ENCODE results near the gene HSDL1. TPM values are rescaled to one million over a fixed set of nuclear protein-coding genes. Genes with fewer than 3 reads are reported as not detected.
A peak's percentile ranks its signal among the peaks of the same experiment; 100 is the strongest.

HSDL1 gene
- total and polyA plus RNA-seq, 4 experiments from 2014 or later: 9.9 to 23.0 (median 15.7) TPM

- Histone ChIP-seq H3K27ac (ENCODE audit: low read depth, low read length) (no peak overlapping the region), H3K9me3 (ENCODE audit: control insufficient read depth in 1 of 2, low read length in 2 of 2) (no peaks in the 10 kb centered on the region), H3K27me3 (ENCODE audit: insufficient read depth, low read length) (peaks cover 4% of the 10 kb centered on the region), H3K4me3 (ENCODE audit: low read length in 2 of 2) (no peak overlapping the region), H3K4me1 (ENCODE audit: insufficient read depth, low read length) (no peaks in the 10 kb centered on the region), H3K36me3 (ENCODE audit: insufficient read depth, low read length) (no peaks in the 10 kb centered on the region)
- no peak overlapping the region for H3K27ac Mint-ChIP-seq
- ChIA-PET CTCF (ENCODE audit: partially characterized antibody) (no interaction called here), POLR2A (ENCODE audit: partially characterized antibody) (no interaction called here)
- no peak overlapping the region for H3K4me3 Mint-ChIP-seq
- H3K27me3 Mint-ChIP-seq: peaks cover 16 to 42% of the 10 kb centered on the region in 2 donors
- no peak for DNase-seq
- intact Hi-C loops (cut with micrococcal nuclease): no loop called here
- H3K4me1 Mint-ChIP-seq: no peaks in the 10 kb centered on the region
- no peaks in the 10 kb centered on the region for H3K9me3 Mint-ChIP-seq
- H3K36me3 Mint-ChIP-seq: no peaks in the 10 kb centered on the region
Observed at GRCh38 chr16:84161037-84161436, 16.1 kb upstream of the HSDL1 start.

- no peak overlapping the region for H3K4me3 Mint-ChIP-seq
- no peaks in the 10 kb centered on the region for H3K36me3 Mint-ChIP-seq
- H3K4me1 Mint-ChIP-seq: no peaks in the 10 kb centered on the region
- ChIA-PET POLR2A (ENCODE audit: partially characterized antibody) (interaction anchor here (0.6 kb wide), 1 partner anchor 16 kb away, joined by 3 read pairs; no protein-coding TSS in a partner anchor), CTCF (ENCODE audit: partially characterized antibody) (interaction anchor here (0.7 kb wide), 1 partner anchor 10 kb away, joined by 3 read pairs; no protein-coding TSS in a partner anchor)
- H3K9me3 Mint-ChIP-seq: no peaks in the 10 kb centered on the region
- Histone ChIP-seq H3K27ac (ENCODE audit: low read depth, low read length) (no peak overlapping the region), H3K4me3 (ENCODE audit: low read length in 2 of 2) (no peak overlapping the region), H3K36me3 (ENCODE audit: insufficient read depth, low read length) (no peaks in the 10 kb centered on the region), H3K27me3 (ENCODE audit: insufficient read depth, low read length) (no peaks in the 10 kb centered on the region), H3K9me3 (ENCODE audit: control insufficient read depth in 1 of 2, low read length in 2 of 2) (no peaks in the 10 kb centered on the region), H3K4me1 (ENCODE audit: insufficient read depth, low read length) (no peaks in the 10 kb centered on the region)
- H3K27ac Mint-ChIP-seq: no peak overlapping the region
- intact Hi-C loops (cut with micrococcal nuclease): no loop called here
- DNase-seq: no peak
- H3K27me3 Mint-ChIP-seq: peaks cover 17 to 39% of the 10 kb centered on the region in 2 donors
Observed at GRCh38 chr16:84159800-84160199, 14.8 kb upstream of the HSDL1 start.

DNA sequence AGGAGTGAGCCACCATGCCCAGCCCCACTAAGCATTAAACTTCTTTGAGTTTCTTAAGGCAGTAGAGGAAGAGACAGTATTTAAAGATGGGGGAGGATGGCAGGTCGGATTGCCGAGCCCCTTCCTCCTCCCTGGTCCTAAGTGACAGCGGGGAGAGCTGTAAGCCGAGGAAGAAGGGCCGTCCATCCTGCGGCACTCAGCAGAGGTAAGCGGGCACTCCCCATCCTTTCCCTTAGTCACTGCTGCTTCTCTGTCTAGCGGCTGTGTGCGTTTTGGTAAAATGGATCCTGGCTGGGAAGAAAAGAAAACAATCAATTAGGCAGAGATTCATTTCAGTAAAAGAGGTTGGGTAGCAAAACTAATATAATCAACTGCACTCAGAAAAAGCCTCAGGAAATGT is 14.0 kb upstream of the HSDL1 start:
- intact Hi-C loops (cut with micrococcal nuclease): no loop called here
- Histone ChIP-seq H3K27ac (ENCODE audit: low read depth, low read length) (no peak overlapping the region), H3K9me3 (ENCODE audit: control insufficient read depth in 1 of 2, low read length in 2 of 2) (no peaks in the 10 kb centered on the region), H3K4me1 (ENCODE audit: insufficient read depth, low read length) (no peaks in the 10 kb centered on the region), H3K27me3 (ENCODE audit: insufficient read depth, low read length) (no peaks in the 10 kb centered on the region), H3K4me3 (ENCODE audit: low read length in 2 of 2) (no peak overlapping the region), H3K36me3 (ENCODE audit: insufficient read depth, low read length) (no peaks in the 10 kb centered on the region)
- Mint-ChIP-seq H3K9me3 (no peaks in the 10 kb centered on the region), H3K27me3 (peaks cover 17 to 32% of the 10 kb centered on the region in 2 donors), H3K27ac (no peak overlapping the region), H3K4me3 (no peak overlapping the region), H3K36me3 (no peaks in the 10 kb centered on the region), H3K4me1 (no peaks in the 10 kb centered on the region)
- no peak for DNase-seq
- CTCF ChIA-PET (ENCODE audit: partially characterized antibody): interaction anchor here (0.7 kb wide), 1 partner anchor 8 kb away, joined by 3 read pairs; no protein-coding TSS in a partner anchor
- POLR2A ChIA-PET (ENCODE audit: partially characterized antibody): no interaction called here

DNA sequence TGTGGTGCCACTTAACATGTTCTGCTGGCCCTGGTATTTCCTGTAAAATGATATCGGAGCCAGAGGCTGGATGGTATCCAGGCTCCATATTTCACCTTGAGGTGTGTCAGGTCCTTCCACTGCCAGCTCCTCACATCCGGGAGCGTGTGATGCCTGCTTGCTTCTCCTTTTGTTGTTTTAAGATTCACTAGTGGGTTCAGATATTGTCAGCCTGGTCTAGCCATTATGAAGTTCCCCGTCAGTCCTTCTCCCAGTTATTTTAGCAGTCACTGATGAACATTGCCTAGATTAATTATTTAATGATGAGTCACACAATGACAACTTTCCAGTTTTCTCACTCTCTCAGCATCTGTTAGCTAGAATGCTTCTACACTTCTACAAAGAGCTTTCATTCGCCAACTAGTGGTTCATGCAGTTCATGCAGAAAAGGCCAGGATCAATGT is 11.4 kb upstream of the HSDL1 start:
- H3K4me1 Mint-ChIP-seq: no peaks in the 10 kb centered on the region
- H3K4me3 Mint-ChIP-seq: no peak overlapping the region
- peaks cover 13 to 23% of the 10 kb centered on the region in 2 donors for H3K27me3 Mint-ChIP-seq
- CTCF ChIA-PET (ENCODE audit: partially characterized antibody): interaction anchor here (0.7 to 1.6 kb wide), 5 partner anchors 19 to 73 kb away, joined by 3 to 4 read pairs (median 4); no protein-coding TSS in a partner anchor
- no peak for DNase-seq
- H3K36me3 ChIP-seq (ENCODE audit: insufficient read depth, low read length): no peaks in the 10 kb centered on the region
- no peak overlapping the region for H3K27ac Mint-ChIP-seq
- POLR2A ChIA-PET (ENCODE audit: partially characterized antibody): no interaction called here
- intact Hi-C loops (cut with micrococcal nuclease): no loop called here
- no peaks in the 10 kb centered on the region for H3K9me3 Mint-ChIP-seq
- H3K27me3 ChIP-seq (ENCODE audit: insufficient read depth, low read length): no peaks in the 10 kb centered on the region
- H3K4me3 ChIP-seq (ENCODE audit: low read length in 2 of 2): no peak overlapping the region
- H3K36me3 Mint-ChIP-seq: no peaks in the 10 kb centered on the region
- no peaks in the 10 kb centered on the region for H3K4me1 ChIP-seq (ENCODE audit: insufficient read depth, low read length)
- H3K9me3 ChIP-seq (ENCODE audit: control insufficient read depth in 1 of 2, low read length in 2 of 2): no peaks in the 10 kb centered on the region
- H3K27ac ChIP-seq (ENCODE audit: low read depth, low read length): no peak overlapping the region

- ChIA-PET CTCF (ENCODE audit: partially characterized antibody) (interaction anchor here (0.8 to 1.6 kb wide), 3 partner anchors 20 to 72 kb away, joined by 3 to 4 read pairs (median 4); no protein-coding TSS in a partner anchor), POLR2A (ENCODE audit: partially characterized antibody) (no interaction called here)
- Mint-ChIP-seq H3K27me3 (peaks cover 13 to 23% of the 10 kb centered on the region in 2 donors), H3K36me3 (no peaks in the 10 kb centered on the region), H3K9me3 (no peaks in the 10 kb centered on the region), H3K4me3 (no peak overlapping the region), H3K4me1 (no peaks in the 10 kb centered on the region), H3K27ac (no peak overlapping the region)
- Histone ChIP-seq H3K9me3 (ENCODE audit: control insufficient read depth in 1 of 2, low read length in 2 of 2) (no peaks in the 10 kb centered on the region), H3K27me3 (ENCODE audit: insufficient read depth, low read length) (no peaks in the 10 kb centered on the region), H3K36me3 (ENCODE audit: insufficient read depth, low read length) (no peaks in the 10 kb centered on the region), H3K4me3 (ENCODE audit: low read length in 2 of 2) (no peak overlapping the region), H3K27ac (ENCODE audit: low read depth, low read length) (no peak overlapping the region), H3K4me1 (ENCODE audit: insufficient read depth, low read length) (no peaks in the 10 kb centered on the region)
- DNase-seq: no peak
- intact Hi-C loops (cut with micrococcal nuclease): no loop called here
Observed at GRCh38 chr16:84155771-84156170, 10.8 kb upstream of the HSDL1 start.

- Mint-ChIP-seq H3K36me3 (no peaks in the 10 kb centered on the region), H3K27ac (peak overlapping the region in 1 of 7 donors; percentile 53), H3K4me3 (no peak overlapping the region), H3K4me1 (no peaks in the 10 kb centered on the region), H3K27me3 (peaks cover 14 to 23% of the 10 kb centered on the region in 2 donors), H3K9me3 (no peaks in the 10 kb centered on the region)
- H3K27me3 ChIP-seq (ENCODE audit: insufficient read depth, low read length): no peaks in the 10 kb centered on the region
- H3K4me1 ChIP-seq (ENCODE audit: insufficient read depth, low read length): no peaks in the 10 kb centered on the region
- H3K27ac ChIP-seq (ENCODE audit: low read depth, low read length): no peak overlapping the region
- CTCF ChIA-PET (ENCODE audit: partially characterized antibody): interaction anchor here (1.6 kb wide), 1 partner anchor 20 kb away, joined by 4 read pairs; no protein-coding TSS in a partner anchor
- H3K36me3 ChIP-seq (ENCODE audit: insufficient read depth, low read length): no peaks in the 10 kb centered on the region
- intact Hi-C loops (cut with micrococcal nuclease): no loop called here
- no peak for DNase-seq
- H3K9me3 ChIP-seq (ENCODE audit: control insufficient read depth in 1 of 2, low read length in 2 of 2): no peaks in the 10 kb centered on the region
- no peak overlapping the region for H3K4me3 ChIP-seq (ENCODE audit: low read length in 2 of 2)
- POLR2A ChIA-PET (ENCODE audit: partially characterized antibody): no interaction called here
Observed at GRCh38 chr16:84155226-84155625, 10.2 kb upstream of the HSDL1 start.

DNA sequence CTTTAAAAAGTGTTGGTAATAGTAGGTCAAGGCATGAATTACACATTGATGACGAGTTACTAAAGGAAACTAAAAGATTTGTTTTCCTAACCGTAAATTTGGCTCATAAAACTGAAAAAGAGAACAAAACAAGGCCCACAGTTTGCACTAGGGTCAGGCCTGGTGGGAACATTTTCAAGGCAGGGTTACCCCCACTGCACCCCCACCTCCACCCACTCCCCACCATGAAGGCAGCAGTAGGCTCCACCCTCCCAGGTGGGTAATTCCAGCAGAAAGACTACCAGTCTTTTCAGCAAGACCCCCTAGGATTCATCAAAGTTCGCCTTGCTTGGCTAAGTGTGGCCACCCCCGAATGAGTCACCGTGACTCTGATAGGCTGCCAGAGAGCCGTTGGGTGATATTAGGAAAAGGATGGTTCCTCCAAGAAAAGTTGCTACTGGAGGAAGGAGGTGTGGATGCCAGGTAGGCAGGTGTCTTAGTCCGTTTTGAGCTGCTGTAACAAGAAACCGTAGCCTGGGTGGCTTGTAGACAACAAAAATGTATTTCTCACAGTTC is 8.8 kb upstream of the HSDL1 start:
- ChIA-PET POLR2A (ENCODE audit: partially characterized antibody) (no interaction called here), CTCF (ENCODE audit: partially characterized antibody) (interaction anchor here (1.0 kb wide), 1 partner anchor 9 kb away, joined by 3 read pairs; the partner anchor contains the start of gene HSDL1)
- Histone ChIP-seq H3K36me3 (ENCODE audit: insufficient read depth, low read length) (no peaks in the 10 kb centered on the region), H3K27me3 (ENCODE audit: insufficient read depth, low read length) (no peaks in the 10 kb centered on the region), H3K4me1 (ENCODE audit: insufficient read depth, low read length) (no peaks in the 10 kb centered on the region), H3K4me3 (ENCODE audit: low read length in 2 of 2) (no peak overlapping the region), H3K9me3 (ENCODE audit: control insufficient read depth in 1 of 2, low read length in 2 of 2) (no peaks in the 10 kb centered on the region), H3K27ac (ENCODE audit: low read depth, low read length) (no peak overlapping the region)
- DNase-seq: no peak
- H3K27ac Mint-ChIP-seq: no peak overlapping the region
- H3K4me3 Mint-ChIP-seq: no peak overlapping the region
- no peaks in the 10 kb centered on the region for H3K9me3 Mint-ChIP-seq
- intact Hi-C loops (cut with micrococcal nuclease): no loop called here
- peaks cover 15 to 16% of the 10 kb centered on the region in 2 donors for H3K27me3 Mint-ChIP-seq
- H3K36me3 Mint-ChIP-seq: no peaks in the 10 kb centered on the region
- no peaks in the 10 kb centered on the region for H3K4me1 Mint-ChIP-seq
